ENCODE data around the gene RBM15B. TPM values are rescaled to one million over a fixed set of nuclear protein-coding genes. Genes with fewer than 3 reads are reported as not detected.

Gene RBM15B
- 15.7 TPM for total RNA-seq

GRCh38 chr3:51391075-51391565 lies at the start of gene RBM15B:
Gene RBM15B (plus strand): TSS chr3:51391285. CDS start chr3:51391400, 115 bp downstream.
- H3K27me3 ChIP-seq (ENCODE audit: control insufficient read depth in 3 of 3, insufficient read depth in 3 of 3, low read length in 3 of 3), result no peaks in the 10 kb centered on the region
- no peaks in the 10 kb centered on the region for H3K9me3 ChIP-seq (ENCODE audit: control insufficient read depth in 3 of 3, low read length in 3 of 3)
- peak within 1 kb of the TSS; percentile 78 to 85 (median 79) for H3K4me3 ChIP-seq (ENCODE audit: low read length in 3 of 3)
- H3K4me1 ChIP-seq (ENCODE audit: control insufficient read depth in 3 of 3, insufficient read depth in 3 of 3, low read length in 3 of 3), result peaks cover 60 to 83% (median 63%) of the 10 kb centered on the region in 3 donors
- H3K36me3 ChIP-seq (ENCODE audit: control insufficient read depth in 3 of 3, insufficient read depth in 3 of 3, low read length in 3 of 3), result peaks cover 48 to 59% (median 49%) of the 10 kb centered on the region in 3 donors
- H3K27ac ChIP-seq (ENCODE audit: low read depth, low read length), result peak within 1 kb of the TSS; percentile 75
- peak within 1 kb of the TSS; percentile 74 to 92 (median 88) for H3K9ac ChIP-seq (ENCODE audit: low read depth in 1 of 3, low read length in 3 of 3)

DNA sequence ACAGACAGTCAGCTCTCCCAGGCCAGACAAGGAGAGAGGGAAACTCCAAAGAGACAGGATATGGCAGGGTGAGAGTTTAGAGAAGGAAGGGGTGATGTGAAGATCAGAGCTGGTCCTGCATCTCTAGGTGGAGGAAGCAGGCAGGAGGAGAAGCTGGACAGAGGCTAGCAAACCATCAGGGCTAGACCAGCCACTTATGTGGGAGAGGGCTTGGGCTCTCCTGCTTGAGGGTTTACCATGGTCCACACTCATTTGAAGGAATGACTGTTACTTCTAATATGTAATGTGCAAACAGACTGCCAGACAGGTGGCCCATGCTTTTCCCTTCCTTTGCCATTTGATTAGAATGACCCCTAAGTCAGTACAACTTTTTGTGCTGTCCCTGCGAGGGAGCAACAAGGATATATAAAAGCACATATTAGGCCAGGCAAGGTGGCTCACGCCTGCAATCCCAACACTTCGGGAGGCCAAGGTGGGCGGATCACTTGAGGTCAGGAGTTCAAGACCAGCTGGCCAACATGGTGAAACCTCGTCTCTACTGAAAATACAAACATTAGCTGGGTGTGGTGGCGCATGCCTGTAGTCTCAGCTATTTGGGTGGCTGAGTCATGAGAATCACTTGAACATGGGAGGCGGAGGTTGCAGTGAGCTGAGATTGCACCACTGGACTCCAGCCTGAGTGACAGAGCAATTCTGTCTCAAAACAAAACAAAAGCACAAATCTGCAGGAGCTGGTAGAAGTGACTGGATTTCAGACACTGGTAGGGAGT lies 47.0 kb upstream of the RBM15B start:
- Histone ChIP-seq H3K27ac (ENCODE audit: low read depth, low read length) (no peak overlapping the region), H3K27me3 (ENCODE audit: control insufficient read depth in 3 of 3, insufficient read depth in 3 of 3, low read length in 3 of 3) (no peaks in the 10 kb centered on the region), H3K4me1 (ENCODE audit: control insufficient read depth in 3 of 3, insufficient read depth in 3 of 3, low read length in 3 of 3) (peaks cover 0 to 12% (median 7%) of the 10 kb centered on the region in 3 donors), H3K9me3 (ENCODE audit: control insufficient read depth in 3 of 3, low read length in 3 of 3) (peaks cover 0 to 2% (median 0%) of the 10 kb centered on the region in 3 donors), H3K36me3 (ENCODE audit: control insufficient read depth in 3 of 3, insufficient read depth in 3 of 3, low read length in 3 of 3) (no peaks in the 10 kb centered on the region), H3K4me3 (ENCODE audit: low read length in 3 of 3) (no peak overlapping the region), H3K9ac (ENCODE audit: low read depth in 1 of 3, low read length in 3 of 3) (no peak overlapping the region)

GRCh38 chr3:51350751-51351150 lies 40.3 kb upstream of the RBM15B start:
- Histone ChIP-seq H3K9ac (ENCODE audit: low read depth in 1 of 3, low read length in 3 of 3) (no peak overlapping the region), H3K27me3 (ENCODE audit: control insufficient read depth in 3 of 3, insufficient read depth in 3 of 3, low read length in 3 of 3) (no peaks in the 10 kb centered on the region), H3K27ac (ENCODE audit: low read depth, low read length) (no peak overlapping the region), H3K4me1 (ENCODE audit: control insufficient read depth in 3 of 3, insufficient read depth in 3 of 3, low read length in 3 of 3) (no peaks in the 10 kb centered on the region), H3K36me3 (ENCODE audit: control insufficient read depth in 3 of 3, insufficient read depth in 3 of 3, low read length in 3 of 3) (no peaks in the 10 kb centered on the region), H3K4me3 (ENCODE audit: low read length in 3 of 3) (no peak overlapping the region), H3K9me3 (ENCODE audit: control insufficient read depth in 3 of 3, low read length in 3 of 3) (peaks cover 0 to 2% (median 0%) of the 10 kb centered on the region in 3 donors)

GRCh38 chr3:51353131-51353530 lies 38.0 kb upstream of the RBM15B start:
- H3K4me3 ChIP-seq (ENCODE audit: low read length in 3 of 3), result no peak overlapping the region
- H3K9me3 ChIP-seq (ENCODE audit: control insufficient read depth in 3 of 3, low read length in 3 of 3), result peaks cover 0 to 2% (median 0%) of the 10 kb centered on the region in 3 donors
- no peaks in the 10 kb centered on the region for H3K4me1 ChIP-seq (ENCODE audit: control insufficient read depth in 3 of 3, insufficient read depth in 3 of 3, low read length in 3 of 3)
- H3K9ac ChIP-seq (ENCODE audit: low read depth in 1 of 3, low read length in 3 of 3), result no peak overlapping the region
- peaks cover 0 to 2% (median 0%) of the 10 kb centered on the region in 3 donors for H3K36me3 ChIP-seq (ENCODE audit: control insufficient read depth in 3 of 3, insufficient read depth in 3 of 3, low read length in 3 of 3)
- no peaks in the 10 kb centered on the region for H3K27me3 ChIP-seq (ENCODE audit: control insufficient read depth in 3 of 3, insufficient read depth in 3 of 3, low read length in 3 of 3)
- no peak overlapping the region for H3K27ac ChIP-seq (ENCODE audit: low read depth, low read length)

DNA sequence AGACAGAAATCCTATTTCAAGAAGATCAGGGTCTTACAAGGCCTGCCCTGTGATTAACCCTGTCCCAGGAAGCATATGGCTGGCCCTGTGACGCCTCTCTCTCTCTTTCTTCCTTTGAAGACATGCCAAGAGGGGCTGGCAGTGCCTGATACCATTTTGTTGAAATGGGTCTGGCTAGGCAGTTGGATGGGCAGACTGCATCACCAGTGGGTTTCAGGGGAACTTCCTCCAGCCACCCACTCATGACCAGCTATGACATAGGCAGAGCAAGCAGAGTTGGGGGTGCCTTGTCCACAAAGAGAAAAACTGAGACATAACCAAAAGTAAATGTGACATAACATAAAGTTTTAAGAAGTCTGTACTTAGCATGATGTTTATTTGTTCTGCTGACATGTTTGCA lies 37.4 kb upstream of the RBM15B start:
- no peaks in the 10 kb centered on the region for H3K9me3 ChIP-seq (ENCODE audit: control insufficient read depth in 3 of 3, low read length in 3 of 3)
- H3K4me1 ChIP-seq (ENCODE audit: control insufficient read depth in 3 of 3, insufficient read depth in 3 of 3, low read length in 3 of 3), result no peaks in the 10 kb centered on the region
- H3K27me3 ChIP-seq (ENCODE audit: control insufficient read depth in 3 of 3, insufficient read depth in 3 of 3, low read length in 3 of 3), result no peaks in the 10 kb centered on the region
- peaks cover 0 to 2% (median 0%) of the 10 kb centered on the region in 3 donors for H3K36me3 ChIP-seq (ENCODE audit: control insufficient read depth in 3 of 3, insufficient read depth in 3 of 3, low read length in 3 of 3)
- H3K4me3 ChIP-seq (ENCODE audit: low read length in 3 of 3), result no peak overlapping the region
- H3K27ac ChIP-seq (ENCODE audit: low read depth, low read length), result no peak overlapping the region
- H3K9ac ChIP-seq (ENCODE audit: low read depth in 1 of 3, low read length in 3 of 3), result no peak overlapping the region

DNA sequence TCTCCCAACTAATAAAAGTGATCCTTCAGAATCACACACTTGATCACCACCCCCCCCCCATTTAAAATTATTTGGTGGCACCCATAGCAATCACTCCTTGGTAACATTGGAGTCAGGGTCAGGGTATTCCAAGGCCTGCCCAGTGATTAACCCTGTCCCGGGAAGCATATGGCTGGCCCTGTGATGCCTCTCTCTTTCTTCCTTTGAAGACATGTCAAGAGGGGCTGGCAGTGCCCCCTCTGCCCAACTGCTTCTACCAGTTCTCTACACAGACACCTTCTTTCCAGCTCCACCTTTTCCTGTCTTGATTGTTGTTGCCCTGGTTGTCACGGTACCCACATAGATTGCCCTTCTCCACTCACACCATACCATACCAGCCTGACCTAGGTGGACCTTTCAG lies 36.9 kb upstream of the RBM15B start:
- H3K27me3 ChIP-seq (ENCODE audit: control insufficient read depth in 3 of 3, insufficient read depth in 3 of 3, low read length in 3 of 3), result no peaks in the 10 kb centered on the region
- H3K4me1 ChIP-seq (ENCODE audit: control insufficient read depth in 3 of 3, insufficient read depth in 3 of 3, low read length in 3 of 3), result no peaks in the 10 kb centered on the region
- H3K9me3 ChIP-seq (ENCODE audit: control insufficient read depth in 3 of 3, low read length in 3 of 3), result no peaks in the 10 kb centered on the region
- no peak overlapping the region for H3K27ac ChIP-seq (ENCODE audit: low read depth, low read length)
- peaks cover 0 to 2% (median 0%) of the 10 kb centered on the region in 3 donors for H3K36me3 ChIP-seq (ENCODE audit: control insufficient read depth in 3 of 3, insufficient read depth in 3 of 3, low read length in 3 of 3)
- H3K9ac ChIP-seq (ENCODE audit: low read depth in 1 of 3, low read length in 3 of 3), result no peak overlapping the region
- no peak overlapping the region for H3K4me3 ChIP-seq (ENCODE audit: low read length in 3 of 3)

- no peaks in the 10 kb centered on the region for H3K27me3 ChIP-seq (ENCODE audit: control insufficient read depth in 3 of 3, insufficient read depth in 3 of 3, low read length in 3 of 3)
These were observed 36.1 kb upstream of the RBM15B start for GRCh38 chr3:51354731-51355615.

GRCh38 chr3:51355891-51356578 lies 35.0 kb upstream of the RBM15B start:
- no peaks in the 10 kb centered on the region for H3K27me3 ChIP-seq (ENCODE audit: control insufficient read depth in 3 of 3, insufficient read depth in 3 of 3, low read length in 3 of 3)
- H3K27ac ChIP-seq (ENCODE audit: low read depth, low read length), result no peak overlapping the region
- no peak overlapping the region for H3K4me3 ChIP-seq (ENCODE audit: low read length in 3 of 3)
- no peak overlapping the region for H3K9ac ChIP-seq (ENCODE audit: low read depth in 1 of 3, low read length in 3 of 3)
- H3K9me3 ChIP-seq (ENCODE audit: control insufficient read depth in 3 of 3, low read length in 3 of 3), result no peaks in the 10 kb centered on the region
- H3K4me1 ChIP-seq (ENCODE audit: control insufficient read depth in 3 of 3, insufficient read depth in 3 of 3, low read length in 3 of 3), result no peaks in the 10 kb centered on the region
- H3K36me3 ChIP-seq (ENCODE audit: control insufficient read depth in 3 of 3, insufficient read depth in 3 of 3, low read length in 3 of 3), result peaks cover 0 to 2% (median 0%) of the 10 kb centered on the region in 3 donors

More at GRCh38 chr3:51354731-51355615, 36.1 kb upstream of the RBM15B start:
- H3K4me3 ChIP-seq (ENCODE audit: low read length in 3 of 3), result no peak overlapping the region
- peaks cover 0 to 2% (median 0%) of the 10 kb centered on the region in 3 donors for H3K36me3 ChIP-seq (ENCODE audit: control insufficient read depth in 3 of 3, insufficient read depth in 3 of 3, low read length in 3 of 3)
- H3K9me3 ChIP-seq (ENCODE audit: control insufficient read depth in 3 of 3, low read length in 3 of 3), result no peaks in the 10 kb centered on the region
- H3K4me1 ChIP-seq (ENCODE audit: control insufficient read depth in 3 of 3, insufficient read depth in 3 of 3, low read length in 3 of 3), result no peaks in the 10 kb centered on the region
- H3K27ac ChIP-seq (ENCODE audit: low read depth, low read length), result no peak overlapping the region
- H3K9ac ChIP-seq (ENCODE audit: low read depth in 1 of 3, low read length in 3 of 3), result no peak overlapping the region

- Histone ChIP-seq H3K4me1 (ENCODE audit: control insufficient read depth in 3 of 3, insufficient read depth in 3 of 3, low read length in 3 of 3) (no peaks in the 10 kb centered on the region), H3K9me3 (ENCODE audit: control insufficient read depth in 3 of 3, low read length in 3 of 3) (no peaks in the 10 kb centered on the region), H3K36me3 (ENCODE audit: control insufficient read depth in 3 of 3, insufficient read depth in 3 of 3, low read length in 3 of 3) (peaks cover 0 to 2% (median 0%) of the 10 kb centered on the region in 3 donors), H3K27ac (ENCODE audit: low read depth, low read length) (no peak overlapping the region), H3K4me3 (ENCODE audit: low read length in 3 of 3) (no peak overlapping the region), H3K9ac (ENCODE audit: low read depth in 1 of 3, low read length in 3 of 3) (no peak overlapping the region), H3K27me3 (ENCODE audit: control insufficient read depth in 3 of 3, insufficient read depth in 3 of 3, low read length in 3 of 3) (no peaks in the 10 kb centered on the region)
These were observed 33.2 kb upstream of the RBM15B start for GRCh38 chr3:51357856-51358255.
